Epithelial cell of esophagus (primary cell): ENCODE data around the gene SLC18A3.

Source experiments
- DNase-seq: peaks from one replicate; pipeline ENCODE4 v3.0.0; 2010; ENCODE audit warnings: low read depth
- H3K4me3 ChIP-seq: 2 replicates; pipeline ENCODE4 v1.5.1; 2011; ENCODE audit warnings: mild to moderate bottlenecking, low read length, control low read depth
- TF ChIP-seq, protein P1 (sequence below): IDR thresholded peaks from 2 replicates; pipeline ENCODE4 v1.5.1; 2011; ENCODE audit warnings: low read depth, mild to moderate bottlenecking, low read length, control low read depth, inconsistent platforms; ENCODE audit not compliant: insufficient read depth; ENCODE audit errors: missing control alignments

The SLC18A3 gene

GRCh38 chr10:49614242-49615198 is 4.4 kb downstream of the SLC18A3 start:
- no peak overlapping the region for H3K4me3 ChIP-seq
- TF ChIP-seq, protein P1, sequence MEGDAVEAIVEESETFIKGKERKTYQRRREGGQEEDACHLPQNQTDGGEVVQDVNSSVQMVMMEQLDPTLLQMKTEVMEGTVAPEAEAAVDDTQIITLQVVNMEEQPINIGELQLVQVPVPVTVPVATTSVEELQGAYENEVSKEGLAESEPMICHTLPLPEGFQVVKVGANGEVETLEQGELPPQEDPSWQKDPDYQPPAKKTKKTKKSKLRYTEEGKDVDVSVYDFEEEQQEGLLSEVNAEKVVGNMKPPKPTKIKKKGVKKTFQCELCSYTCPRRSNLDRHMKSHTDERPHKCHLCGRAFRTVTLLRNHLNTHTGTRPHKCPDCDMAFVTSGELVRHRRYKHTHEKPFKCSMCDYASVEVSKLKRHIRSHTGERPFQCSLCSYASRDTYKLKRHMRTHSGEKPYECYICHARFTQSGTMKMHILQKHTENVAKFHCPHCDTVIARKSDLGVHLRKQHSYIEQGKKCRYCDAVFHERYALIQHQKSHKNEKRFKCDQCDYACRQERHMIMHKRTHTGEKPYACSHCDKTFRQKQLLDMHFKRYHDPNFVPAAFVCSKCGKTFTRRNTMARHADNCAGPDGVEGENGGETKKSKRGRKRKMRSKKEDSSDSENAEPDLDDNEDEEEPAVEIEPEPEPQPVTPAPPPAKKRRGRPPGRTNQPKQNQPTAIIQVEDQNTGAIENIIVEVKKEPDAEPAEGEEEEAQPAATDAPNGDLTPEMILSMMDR = no peak
- no peak for DNase-seq

GRCh38 chr10:49615213-49615612 is 5.1 kb downstream of the SLC18A3 start:
- H3K4me3 ChIP-seq = no peak overlapping the region

GRCh38 chr10:49615721-49616120 is 5.6 kb downstream of the SLC18A3 start:
- TF ChIP-seq, protein P1 = no peak
- DNase-seq = no peak
- H3K4me3 ChIP-seq = no peak overlapping the region

More at GRCh38 chr10:49615213-49615612, 5.1 kb downstream of the SLC18A3 start:
- no peak for DNase-seq
- TF ChIP-seq, protein P1 = no peak

DNA sequence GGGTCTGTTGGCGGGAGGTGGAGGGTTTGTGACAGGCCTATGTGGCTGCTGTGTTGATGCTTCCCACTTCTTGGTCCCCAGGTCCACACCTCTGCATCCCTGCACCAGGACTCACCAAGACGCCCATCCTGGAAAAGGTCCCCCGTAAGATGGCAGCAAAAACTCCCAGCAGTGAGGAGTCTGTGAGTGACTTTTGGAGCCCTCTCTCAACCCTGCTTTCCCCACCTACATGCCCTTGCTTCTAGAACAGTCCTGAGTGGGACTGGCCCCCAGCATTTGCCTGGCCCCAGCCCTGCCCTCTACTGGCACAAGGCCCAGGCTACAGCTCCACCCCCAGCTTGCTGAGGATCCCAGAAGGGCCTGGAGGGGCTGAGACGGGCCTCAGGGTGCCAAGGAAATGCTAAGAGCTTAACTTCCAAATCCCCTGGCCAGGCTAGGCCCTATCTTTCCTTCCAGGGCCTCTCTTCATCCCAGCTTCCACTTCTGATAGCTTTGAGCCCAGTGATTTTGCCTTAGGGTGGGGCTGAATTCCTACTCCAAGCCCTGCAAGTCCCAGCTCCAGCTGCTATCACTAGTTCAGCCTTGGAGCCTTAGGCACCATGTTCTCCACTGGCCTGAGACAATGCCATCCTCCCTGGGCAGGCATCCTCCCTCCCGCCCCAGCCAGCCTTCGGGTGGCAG is 6.5 kb downstream of the SLC18A3 start:
- TF ChIP-seq, protein P1 = no peak
- H3K4me3 ChIP-seq = no peak overlapping the region
- DNase-seq = no peak

DNA sequence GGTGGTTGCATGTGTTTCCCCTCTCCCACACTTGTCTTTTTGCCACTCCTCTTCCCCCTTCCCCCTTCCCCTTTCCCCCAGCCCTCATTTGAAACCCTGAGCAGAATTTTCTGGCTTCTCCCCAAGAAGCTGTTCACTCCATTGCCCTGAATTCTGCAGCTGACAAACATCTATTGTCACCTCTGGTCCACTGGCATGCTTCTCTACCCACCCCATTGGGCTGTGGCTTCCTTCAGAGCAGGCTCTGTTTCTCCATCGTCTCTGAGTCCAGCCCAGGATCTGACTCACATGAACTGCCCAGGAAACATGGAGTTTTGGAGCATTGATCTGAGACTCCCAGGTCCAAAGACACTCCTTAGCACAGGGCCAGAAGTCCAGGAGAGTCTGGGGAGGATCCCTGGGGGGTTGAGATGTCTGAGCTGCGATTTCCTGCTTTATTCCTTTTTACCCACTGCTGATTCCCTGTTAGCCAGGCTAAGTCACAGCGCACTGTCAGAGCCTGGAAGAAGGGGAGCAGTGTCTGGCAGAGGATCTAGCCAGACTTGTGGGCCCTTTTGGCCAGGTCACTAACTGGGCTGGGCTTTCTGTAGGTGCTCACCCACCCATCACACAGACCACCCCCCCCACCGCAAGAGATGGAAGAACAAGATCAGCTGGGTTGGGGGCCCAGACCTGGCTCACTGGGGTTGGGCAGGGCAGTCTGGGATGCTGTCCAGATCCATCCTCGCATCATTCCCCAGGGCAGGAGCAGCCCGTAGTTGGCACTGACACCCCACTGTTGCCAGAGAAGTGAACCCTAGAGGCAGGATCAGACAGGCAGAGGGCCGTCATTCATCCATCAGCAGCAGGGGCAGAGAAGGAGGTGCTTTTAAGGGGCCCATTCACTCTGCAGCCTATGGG is 7.3 kb downstream of the SLC18A3 start:
- TF ChIP-seq, protein P1 = no peak
- DNase-seq = no peak
- no peak overlapping the region for H3K4me3 ChIP-seq

DNA sequence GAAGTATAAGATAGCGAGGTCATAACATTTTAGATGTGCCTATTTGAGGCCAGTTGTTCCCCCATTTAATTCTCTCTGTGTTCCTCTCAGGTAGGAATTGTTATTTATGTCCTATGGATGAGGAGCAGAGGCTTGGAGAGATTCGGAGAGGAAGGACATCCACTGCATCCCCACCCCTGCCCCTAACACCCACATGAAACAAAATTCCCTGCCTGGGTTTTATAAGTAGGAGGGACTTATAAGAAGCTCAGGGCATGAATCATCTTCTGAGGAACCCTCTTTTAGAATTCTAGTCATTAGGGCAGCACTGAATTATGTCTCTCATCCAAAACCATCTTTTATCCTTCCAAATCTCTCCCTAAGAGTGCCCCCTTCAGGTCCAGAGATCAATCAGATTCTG is 8.7 kb downstream of the SLC18A3 start:
- DNase-seq = no peak
- no peak overlapping the region for H3K4me3 ChIP-seq
- TF ChIP-seq, protein P1 = no peak
